ENCODE results near the gene TYMP. TPM values are rescaled to one million over a fixed set of nuclear protein-coding genes. Genes with fewer than 3 reads are reported as not detected.

Gene TYMP
- total and polyA plus RNA-seq, 2 donors (not counting 3 experiments of a cell fraction or from before 2014, with no cell fraction given): 2.0 to 2.4 TPM

- Histone ChIP-seq H3K9me1 (replicated peaks; ENCODE audit: control insufficient read depth, extremely low read depth, insufficient read depth, low read length) (no peaks in the 10 kb centered on the region), H3K4me2 (ENCODE audit: insufficient read depth, low read length) (no peak overlapping the region), H3K79me2 (ENCODE audit: control insufficient read depth, insufficient read depth, low read length) (no peaks in the 10 kb centered on the region), H3K27me3 (ENCODE audit: control insufficient read depth in 2 of 2, insufficient read depth in 2 of 2, low read length in 2 of 2) (no peaks in the 10 kb centered on the region), H2AFZ (ENCODE audit: low read depth, low read length) (no peak overlapping the region), H3K9me3 (replicated peaks; ENCODE audit: control insufficient read depth, insufficient read depth, low read length) (no peaks in the 10 kb centered on the region), H3K9ac (replicated peaks; ENCODE audit: extremely low read depth, insufficient read depth, low read length) (no peak overlapping the region), H3K36me3 (ENCODE audit: control insufficient read depth in 2 of 2, extremely low read depth in 1 of 2, insufficient read depth in 2 of 2, low read length in 2 of 2) (no peaks in the 10 kb centered on the region), H3K4me3 (replicated peaks in 1 of 3; ENCODE audit: insufficient read depth in 1 of 3, low read depth in 1 of 3, low read length in 3 of 3) (no peak overlapping the region), H3K27ac (ENCODE audit: insufficient read depth, low read depth, low read length) (no peak overlapping the region), H3K4me1 (ENCODE audit: control insufficient read depth, extremely low read depth, insufficient read depth, low read length) (no peaks in the 10 kb centered on the region), H4K20me1 (replicated peaks; ENCODE audit: control insufficient read depth, extremely low read depth, insufficient read depth, low read length) (no peaks in the 10 kb centered on the region)
- BruUV-seq (replicated peaks): no TSS peak
- intact Hi-C loops (cut with micrococcal nuclease) (no loop called here), dilution Hi-C loops (cut with MboI; ENCODE audit: extremely low pct_ligation_motif_present, low sequenced_read_pairs) (no loop called here)
- ChIA-PET POLR2A (no interaction called here), CTCF (no interaction called here)
- no peak for FAIRE-seq
- DNase-seq (ENCODE audit: low read depth, low spot score): no peak
- TF ChIP-seq FOS (IDR thresholded peaks at IDR 0.05; ENCODE audit: borderline replicate concordance, insufficient read depth, low read length) (no peak), JUN (IDR thresholded peaks at IDR 0.05; ENCODE audit: borderline replicate concordance, insufficient read depth, insufficient read length, low read depth) (no peak)
- TF ChIP-seq, protein P1, sequence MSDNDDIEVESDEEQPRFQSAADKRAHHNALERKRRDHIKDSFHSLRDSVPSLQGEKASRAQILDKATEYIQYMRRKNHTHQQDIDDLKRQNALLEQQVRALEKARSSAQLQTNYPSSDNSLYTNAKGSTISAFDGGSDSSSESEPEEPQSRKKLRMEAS (IDR thresholded peaks at IDR 0.05; ENCODE audit: insufficient read depth, insufficient read length): no peak
Observed at GRCh38 chr22:50490531-50491308, 39.1 kb downstream of the TYMP start.

GRCh38 chr22:50489363-50490243, 40.2 kb downstream of the TYMP start:
- Histone ChIP-seq H3K9ac (replicated peaks; ENCODE audit: extremely low read depth, insufficient read depth, low read length) (no peak overlapping the region), H3K4me3 (replicated peaks in 1 of 3; ENCODE audit: insufficient read depth in 1 of 3, low read depth in 1 of 3, low read length in 3 of 3) (no peak overlapping the region), H3K4me2 (ENCODE audit: insufficient read depth, low read length) (no peak overlapping the region), H3K27me3 (ENCODE audit: control insufficient read depth in 2 of 2, insufficient read depth in 2 of 2, low read length in 2 of 2) (no peaks in the 10 kb centered on the region), H3K9me3 (replicated peaks; ENCODE audit: control insufficient read depth, insufficient read depth, low read length) (no peaks in the 10 kb centered on the region), H3K36me3 (ENCODE audit: control insufficient read depth in 2 of 2, extremely low read depth in 1 of 2, insufficient read depth in 2 of 2, low read length in 2 of 2) (no peaks in the 10 kb centered on the region), H3K9me1 (replicated peaks; ENCODE audit: control insufficient read depth, extremely low read depth, insufficient read depth, low read length) (no peaks in the 10 kb centered on the region), H2AFZ (ENCODE audit: low read depth, low read length) (no peak overlapping the region), H3K79me2 (ENCODE audit: control insufficient read depth, insufficient read depth, low read length) (no peaks in the 10 kb centered on the region), H3K27ac (ENCODE audit: insufficient read depth, low read depth, low read length) (no peak overlapping the region), H4K20me1 (replicated peaks; ENCODE audit: control insufficient read depth, extremely low read depth, insufficient read depth, low read length) (no peaks in the 10 kb centered on the region), H3K4me1 (ENCODE audit: control insufficient read depth, extremely low read depth, insufficient read depth, low read length) (no peaks in the 10 kb centered on the region)
- no TSS peak for BruUV-seq (replicated peaks)
- DNase-seq (ENCODE audit: low read depth, low spot score): no peak
- ChIA-PET POLR2A (no interaction called here), CTCF (no interaction called here)
- FAIRE-seq: no peak
- dilution Hi-C loops (cut with MboI; ENCODE audit: extremely low pct_ligation_motif_present, low sequenced_read_pairs): no loop called here
- no peak for TF ChIP-seq MYC (IDR thresholded peaks at IDR 0.05; ENCODE audit: low read depth, low read length)
- TF ChIP-seq GATA2 (IDR thresholded peaks at IDR 0.05; ENCODE audit: insufficient read depth, insufficient read length, low read depth, low read length): no peak
- TF ChIP-seq FOS (IDR thresholded peaks at IDR 0.05; ENCODE audit: borderline replicate concordance, insufficient read depth, low read length): no peak
- no peak for TF ChIP-seq JUN (IDR thresholded peaks at IDR 0.05; ENCODE audit: borderline replicate concordance, insufficient read depth, insufficient read length, low read depth)
- TF ChIP-seq EZH2 (IDR thresholded peaks at IDR 0.05; ENCODE audit: borderline replicate concordance, low read depth, low read length, severe bottlenecking): no peak
- no peak for TF ChIP-seq POLR2AphosphoS5 (IDR thresholded peaks at IDR 0.05; ENCODE audit: insufficient read depth, low read depth, low read length)
- TF ChIP-seq, protein P1 (IDR thresholded peaks at IDR 0.05; ENCODE audit: insufficient read depth, insufficient read length): no peak
- TF ChIP-seq CTCF (IDR thresholded peaks at IDR 0.05; ENCODE audit: extremely low read depth in 1 of 2, insufficient read depth in 1 of 2, low read depth in 1 of 2, low read length in 2 of 2): no peak
- no peak for TF ChIP-seq POLR2A (IDR thresholded peaks at IDR 0.05; ENCODE audit: low read depth, low read length)
- intact Hi-C loops (cut with micrococcal nuclease): no loop called here

All from endothelial cell of umbilical vein (primary cell).